ENCODE results near the gene ANKIB1. TPM values are rescaled to one million over a fixed set of nuclear protein-coding genes. Genes with fewer than 3 reads are reported as not detected.

The ANKIB1 gene
- total RNA-seq, 4 donors from 2014 or later = 34.1 to 66.1 (median 58.2) TPM

- Histone ChIP-seq H3K4me3 (no peak overlapping the region), H3K36me3 (no peaks in the 10 kb centered on the region), H3K4me1 (peaks cover 14% of the 10 kb centered on the region), H3K27ac (no peak overlapping the region), H3K27me3 (no peaks in the 10 kb centered on the region), H3K9me3 (no peaks in the 10 kb centered on the region)
- TF ChIP-seq POLR2A (IDR thresholded peaks at IDR 0.05) (no peak), CTCF (IDR thresholded peaks at IDR 0.05) (no peak), POLR2AphosphoS5 (IDR thresholded peaks at IDR 0.05) (no peak), EP300 (IDR thresholded peaks at IDR 0.05) (no peak)
- DNase-seq (ENCODE audit: low spot score in 2 of 2) = no peak
- WGBS = 96% methylated on average over 6 of the region's 6 CpGs
Observed at GRCh38 chr7:92282221-92282814, 36.5 kb downstream of the ANKIB1 start.

GRCh38 chr7:92282930-92283329, 37.2 kb downstream of the ANKIB1 start:
- Histone ChIP-seq H3K4me1 (peaks cover 12% of the 10 kb centered on the region), H3K36me3 (no peaks in the 10 kb centered on the region), H3K9me3 (no peaks in the 10 kb centered on the region), H3K27me3 (no peaks in the 10 kb centered on the region), H3K4me3 (no peak overlapping the region), H3K27ac (no peak overlapping the region)
- TF ChIP-seq POLR2A (IDR thresholded peaks at IDR 0.05) (no peak), CTCF (IDR thresholded peaks at IDR 0.05) (no peak), EP300 (IDR thresholded peaks at IDR 0.05) (no peak), POLR2AphosphoS5 (IDR thresholded peaks at IDR 0.05) (no peak)
- WGBS = 81% methylated on average over 1 of the region's 1 CpG
- no peak for DNase-seq (ENCODE audit: low spot score in 2 of 2)

- H3K27me3 ChIP-seq = no peaks in the 10 kb centered on the region
- no peak overlapping the region for H3K27ac ChIP-seq
- no peaks in the 10 kb centered on the region for H3K36me3 ChIP-seq
- H3K9me3 ChIP-seq = no peaks in the 10 kb centered on the region
- TF ChIP-seq POLR2A (IDR thresholded peaks at IDR 0.05) (no peak), POLR2AphosphoS5 (IDR thresholded peaks at IDR 0.05) (no peak), CTCF (IDR thresholded peaks at IDR 0.05) (no peak), EP300 (IDR thresholded peaks at IDR 0.05) (no peak)
- WGBS = 93% methylated on average over 2 of the region's 2 CpGs
- H3K4me3 ChIP-seq = no peak overlapping the region
- peaks cover 6% of the 10 kb centered on the region for H3K4me1 ChIP-seq
- no peak for DNase-seq (ENCODE audit: low spot score in 2 of 2)
Observed at GRCh38 chr7:92289321-92289720, 43.5 kb downstream of the ANKIB1 start.

GRCh38 chr7:92292981-92293380, 47.2 kb downstream of the ANKIB1 start:
- TF ChIP-seq POLR2A (IDR thresholded peaks at IDR 0.05) (no peak), EP300 (IDR thresholded peaks at IDR 0.05) (no peak), POLR2AphosphoS5 (IDR thresholded peaks at IDR 0.05) (no peak), CTCF (IDR thresholded peaks at IDR 0.05) (no peak)
- DNase-seq (ENCODE audit: low spot score in 2 of 2) = no peak
- WGBS = 57% methylated on average over 3 of the region's 3 CpGs

GRCh38 chr7:92293896-92294590, 48.3 kb downstream of the ANKIB1 start:
- Histone ChIP-seq H3K4me1 (peaks cover 6% of the 10 kb centered on the region), H3K27me3 (no peaks in the 10 kb centered on the region), H3K36me3 (no peaks in the 10 kb centered on the region), H3K4me3 (no peak overlapping the region), H3K9me3 (no peaks in the 10 kb centered on the region), H3K27ac (no peak overlapping the region)
- TF ChIP-seq EP300 (IDR thresholded peaks at IDR 0.05) (no peak), CTCF (IDR thresholded peaks at IDR 0.05) (no peak), POLR2AphosphoS5 (IDR thresholded peaks at IDR 0.05) (no peak), POLR2A (IDR thresholded peaks at IDR 0.05) (no peak)
- DNase-seq (ENCODE audit: low spot score in 2 of 2) = no peak
- 41% methylated on average over 2 of the region's 2 CpGs for WGBS

More at GRCh38 chr7:92292981-92293380, 47.2 kb downstream of the ANKIB1 start:
- Histone ChIP-seq H3K27me3 (no peaks in the 10 kb centered on the region), H3K9me3 (no peaks in the 10 kb centered on the region), H3K4me3 (no peak overlapping the region), H3K36me3 (no peaks in the 10 kb centered on the region), H3K4me1 (peaks cover 6% of the 10 kb centered on the region), H3K27ac (no peak overlapping the region)

Data from suprapubic skin (tissue), 4 donors.